Fibroblast of lung (primary cell): ENCODE data around the gene TMEM125. TPM values are rescaled to one million over a fixed set of nuclear protein-coding genes. Genes with fewer than 3 reads are reported as not detected.
A peak's percentile ranks its signal among the peaks of the same experiment; 100 is the strongest.

Source experiments
- DNase-seq, 2 donors: peaks; one replicate each; pipeline versions ENCODE4 v3.0.0 to v3.0.0-alpha.2; 2010; ENCODE audit warnings: low read depth in 2 of 2
- H2AFZ ChIP-seq: 2 replicates; pipeline ENCODE4 v1.5.1; 2012; ENCODE audit warnings: low read length, control low read depth, inconsistent platforms
- H3K27ac ChIP-seq: 2 replicates; pipeline ENCODE4 v1.5.1; 2011; ENCODE audit warnings: low read length, control low read depth; ENCODE audit not compliant: insufficient read depth
- H3K27me3 ChIP-seq: 2 replicates; pipeline ENCODE4 v1.5.1; 2011; ENCODE audit warnings: mild to moderate bottlenecking, low read length; ENCODE audit not compliant: control insufficient read depth, insufficient read depth
- H3K36me3 ChIP-seq: 2 replicates; pipeline ENCODE4 v1.5.1; 2011; ENCODE audit warnings: low read length; ENCODE audit not compliant: control insufficient read depth, insufficient read depth
- H3K4me1 ChIP-seq: 2 replicates; pipeline ENCODE4 v1.5.1; 2011; ENCODE audit warnings: low read length; ENCODE audit not compliant: control insufficient read depth, insufficient read depth; ENCODE audit errors: extremely low read depth
- H3K4me2 ChIP-seq: 2 replicates; pipeline ENCODE4 v1.5.1; 2011; ENCODE audit warnings: low read length, control low read depth; ENCODE audit not compliant: insufficient read depth; ENCODE audit errors: extremely low read depth
- H3K4me3 ChIP-seq, 4 experiments: fragments of 200-600 bp in 1 of 4; sonication (generic) in 1 of 4; replicated peaks in 1 of 4; 2 replicates each; pipeline ENCODE4 v1.5.1; 2011 to 2016; ENCODE audit warnings: low read length in 4 of 4, low read depth in 3 of 4, mild to moderate bottlenecking in 3 of 4, control low read depth in 2 of 4, inconsistent platforms in 1 of 4, mixed read lengths in 1 of 4; ENCODE audit not compliant: insufficient read depth in 1 of 4; ENCODE audit errors: control extremely low read depth in 1 of 4
- H3K79me2 ChIP-seq: 2 replicates; pipeline ENCODE4 v1.5.1; 2012; ENCODE audit warnings: mild to moderate bottlenecking, low read length, inconsistent platforms; ENCODE audit not compliant: control insufficient read depth, insufficient read depth
- H3K9ac ChIP-seq: 2 replicates; pipeline ENCODE4 v1.5.1; 2011; ENCODE audit warnings: mild to moderate bottlenecking, low read length, control low read depth; ENCODE audit not compliant: insufficient read depth
- H3K9me3 ChIP-seq: 2 replicates; pipeline ENCODE4 v1.5.1; 2012; ENCODE audit warnings: low read depth, low read length; ENCODE audit not compliant: control insufficient read depth, insufficient read depth
- H4K20me1 ChIP-seq: 2 replicates; pipeline ENCODE4 v1.5.1; 2011; ENCODE audit warnings: low read length; ENCODE audit not compliant: control insufficient read depth, insufficient read depth; ENCODE audit errors: extremely low read depth
- EZH2 ChIP-seq: IDR thresholded peaks from 2 replicates; pipeline ENCODE4 v1.5.1; 2012; ENCODE audit warnings: low read length, control low read depth, mild to moderate bottlenecking; ENCODE audit errors: missing control alignments
- polyA plus RNA-seq, 2 donors: library from polyadenylated mRNA; depleted of rRNA in 1 of 2; stranded (reverse) in 1 of 2; unstranded in 1 of 2; fragments of >200 nt; gene quantifications; 2 replicates each; pipeline ENCODE4 v1.2.1, GENCODE V29; 2011 to 2012; ENCODE audit warnings: missing spikeins in 1 of 2
- total RNA-seq: library from RNA; depleted of rRNA; stranded (reverse); fragments of >200 nt; gene quantifications from 2 replicates; pipeline ENCODE4 v1.2.1, GENCODE V29; 2014
- TF ChIP-seq, protein P1 (sequence below), 2 donors: IDR thresholded peaks in 1 of 2; conservative IDR thresholded peaks in 1 of 2; 1 replicate in 1 of 2; 2 replicates in 1 of 2; pipeline ENCODE4 v1.5.1; 2011 to 2012; ENCODE audit warnings: low read length in 2 of 2, control low read depth in 1 of 2, inconsistent platforms in 1 of 2, low read depth in 1 of 2, mild to moderate bottlenecking in 1 of 2

TMEM125 gene
- total and polyA plus RNA-seq, 2 donors (not counting 1 experiment from before 2014, with no cell fraction given), result 0.03 TPM; not detected in 1

DNA sequence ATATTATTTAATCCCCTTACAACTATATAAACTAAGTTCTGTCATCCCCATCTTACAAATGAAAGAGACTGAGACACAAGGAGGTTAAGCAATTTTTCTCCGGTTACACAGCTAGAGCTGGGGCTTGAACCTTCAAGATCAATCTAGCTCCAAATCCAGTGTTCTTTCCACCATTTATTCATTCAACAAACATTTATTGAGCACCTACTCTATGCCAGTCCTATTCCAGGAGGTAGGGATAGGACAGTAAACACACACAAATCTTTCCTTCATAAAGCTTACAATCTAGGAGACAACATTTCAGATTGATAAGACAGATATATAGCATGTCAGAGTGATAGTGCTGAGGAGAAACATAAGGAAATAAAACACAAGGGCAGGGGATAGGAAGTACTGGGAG, 2.9 kb upstream of the TMEM125 start:
- Histone ChIP-seq H3K79me2 (no peaks in the 10 kb centered on the region), H3K36me3 (no peaks in the 10 kb centered on the region), H3K9ac (no peak overlapping the region), H3K27ac (no peak overlapping the region), H3K4me3 (no peak overlapping the region), H3K4me1 (no peaks in the 10 kb centered on the region), H3K4me2 (no peak overlapping the region), H3K27me3 (peaks cover 9% of the 10 kb centered on the region), H3K9me3 (no peaks in the 10 kb centered on the region), H2AFZ (no peak overlapping the region), H4K20me1 (no peaks in the 10 kb centered on the region)
- no peak for TF ChIP-seq EZH2
- TF ChIP-seq, protein P1, sequence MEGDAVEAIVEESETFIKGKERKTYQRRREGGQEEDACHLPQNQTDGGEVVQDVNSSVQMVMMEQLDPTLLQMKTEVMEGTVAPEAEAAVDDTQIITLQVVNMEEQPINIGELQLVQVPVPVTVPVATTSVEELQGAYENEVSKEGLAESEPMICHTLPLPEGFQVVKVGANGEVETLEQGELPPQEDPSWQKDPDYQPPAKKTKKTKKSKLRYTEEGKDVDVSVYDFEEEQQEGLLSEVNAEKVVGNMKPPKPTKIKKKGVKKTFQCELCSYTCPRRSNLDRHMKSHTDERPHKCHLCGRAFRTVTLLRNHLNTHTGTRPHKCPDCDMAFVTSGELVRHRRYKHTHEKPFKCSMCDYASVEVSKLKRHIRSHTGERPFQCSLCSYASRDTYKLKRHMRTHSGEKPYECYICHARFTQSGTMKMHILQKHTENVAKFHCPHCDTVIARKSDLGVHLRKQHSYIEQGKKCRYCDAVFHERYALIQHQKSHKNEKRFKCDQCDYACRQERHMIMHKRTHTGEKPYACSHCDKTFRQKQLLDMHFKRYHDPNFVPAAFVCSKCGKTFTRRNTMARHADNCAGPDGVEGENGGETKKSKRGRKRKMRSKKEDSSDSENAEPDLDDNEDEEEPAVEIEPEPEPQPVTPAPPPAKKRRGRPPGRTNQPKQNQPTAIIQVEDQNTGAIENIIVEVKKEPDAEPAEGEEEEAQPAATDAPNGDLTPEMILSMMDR (conservative IDR thresholded peaks at IDR 0.05 in 1 of 2, IDR thresholded peaks at IDR 0.05 in 1 of 2; ENCODE audit: low read depth in 1 of 2, low read length in 2 of 2), result no peak
- no peak for DNase-seq

DNA sequence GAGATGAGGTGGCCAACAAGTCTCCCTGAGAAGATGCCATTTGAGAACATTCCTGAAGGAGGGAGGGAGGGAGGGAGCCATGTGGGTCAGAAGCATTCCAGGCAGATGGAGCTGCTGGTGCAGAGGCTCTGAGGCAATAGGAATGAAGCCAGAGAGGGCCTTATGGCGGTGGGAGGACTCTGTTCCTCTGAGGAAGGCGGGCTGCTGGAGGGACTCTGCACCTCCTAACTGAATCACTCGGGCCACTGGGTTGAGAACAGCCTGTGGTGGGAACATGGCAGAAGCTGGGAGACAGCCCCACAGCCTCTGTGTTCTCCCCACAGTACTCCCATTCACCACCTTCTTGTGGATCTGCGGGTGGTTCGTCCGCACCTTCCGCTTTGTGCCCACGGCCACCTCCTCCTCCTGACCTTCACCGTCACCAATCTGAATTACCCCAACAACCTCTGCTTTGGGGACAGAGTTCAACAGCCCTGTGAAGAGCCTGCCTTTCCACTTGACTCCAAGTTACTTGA, 2.4 kb upstream of the TMEM125 start:
- Histone ChIP-seq H3K4me3 (no peak overlapping the region), H3K27ac (no peak overlapping the region), H4K20me1 (no peaks in the 10 kb centered on the region), H3K4me2 (no peak overlapping the region), H3K36me3 (no peaks in the 10 kb centered on the region), H3K9me3 (no peaks in the 10 kb centered on the region), H3K9ac (no peak overlapping the region), H3K4me1 (no peaks in the 10 kb centered on the region), H3K27me3 (peaks cover 11% of the 10 kb centered on the region), H2AFZ (no peak overlapping the region), H3K79me2 (no peaks in the 10 kb centered on the region)
- TF ChIP-seq, protein P1 (conservative IDR thresholded peaks at IDR 0.05 in 1 of 2, IDR thresholded peaks at IDR 0.05 in 1 of 2; ENCODE audit: low read depth in 1 of 2, low read length in 2 of 2), result no peak
- TF ChIP-seq EZH2, result no peak
- DNase-seq, result peak; percentile 57 to 75

DNA sequence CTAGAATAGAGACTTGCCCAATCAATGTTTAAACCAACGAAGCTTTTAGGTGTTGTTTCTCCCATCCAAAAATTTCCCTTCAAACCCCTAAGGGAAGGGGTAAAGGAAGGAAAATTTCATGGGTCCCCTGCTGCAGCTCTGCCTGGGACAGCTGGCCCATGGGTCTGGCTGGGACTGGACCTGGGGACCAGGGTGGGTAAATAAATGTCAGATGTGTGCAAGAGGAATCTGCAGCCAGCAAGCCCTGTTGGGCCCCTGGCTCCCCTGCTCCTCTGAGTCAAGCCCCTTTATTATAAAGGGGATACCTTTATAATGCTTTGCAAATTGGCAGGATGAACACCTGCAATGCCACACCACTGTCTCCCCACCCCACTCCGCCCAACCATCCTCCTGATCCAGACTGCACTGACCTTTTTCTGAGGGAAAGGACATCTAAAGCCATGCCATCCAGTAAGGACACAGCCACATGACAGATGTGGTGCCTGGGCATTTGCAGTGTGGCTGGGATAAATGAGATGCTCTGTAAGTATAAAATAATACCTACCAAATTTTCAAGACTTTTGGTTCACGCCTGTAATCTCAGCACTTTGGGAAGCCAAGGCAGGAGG, 1.9 kb upstream of the TMEM125 start:
- Histone ChIP-seq H3K27ac (no peak overlapping the region), H3K79me2 (no peaks in the 10 kb centered on the region), H3K36me3 (no peaks in the 10 kb centered on the region)

More for the DNA sequence above, 1.9 kb upstream of the TMEM125 start:
- H4K20me1 ChIP-seq, result no peaks in the 10 kb centered on the region
- no peak overlapping the region for H3K4me3 ChIP-seq
- peaks cover 11% of the 10 kb centered on the region for H3K27me3 ChIP-seq
- H3K4me1 ChIP-seq, result no peaks in the 10 kb centered on the region
- TF ChIP-seq, protein P1 (conservative IDR thresholded peaks at IDR 0.05 in 1 of 2, IDR thresholded peaks at IDR 0.05 in 1 of 2; ENCODE audit: low read depth in 1 of 2, low read length in 2 of 2), result no peak
- TF ChIP-seq EZH2, result no peak
- no peak overlapping the region for H3K4me2 ChIP-seq
- no peak for DNase-seq
- H2AFZ ChIP-seq, result no peak overlapping the region
- no peaks in the 10 kb centered on the region for H3K9me3 ChIP-seq
- H3K9ac ChIP-seq, result no peak overlapping the region
